GM19328 (cell line): ENCODE measurements around the gene KCNQ1.

ENCODE experiments used
- ATAC-seq: cut with Tn5 transposase; IDR thresholded peaks from one replicate; pipeline ENCODE4 v1.9.1; 2021; ENCODE audit warnings: mild to moderate bottlenecking, moderate library complexity; ENCODE audit not compliant: unreplicated experiment

Gene KCNQ1

DNA sequence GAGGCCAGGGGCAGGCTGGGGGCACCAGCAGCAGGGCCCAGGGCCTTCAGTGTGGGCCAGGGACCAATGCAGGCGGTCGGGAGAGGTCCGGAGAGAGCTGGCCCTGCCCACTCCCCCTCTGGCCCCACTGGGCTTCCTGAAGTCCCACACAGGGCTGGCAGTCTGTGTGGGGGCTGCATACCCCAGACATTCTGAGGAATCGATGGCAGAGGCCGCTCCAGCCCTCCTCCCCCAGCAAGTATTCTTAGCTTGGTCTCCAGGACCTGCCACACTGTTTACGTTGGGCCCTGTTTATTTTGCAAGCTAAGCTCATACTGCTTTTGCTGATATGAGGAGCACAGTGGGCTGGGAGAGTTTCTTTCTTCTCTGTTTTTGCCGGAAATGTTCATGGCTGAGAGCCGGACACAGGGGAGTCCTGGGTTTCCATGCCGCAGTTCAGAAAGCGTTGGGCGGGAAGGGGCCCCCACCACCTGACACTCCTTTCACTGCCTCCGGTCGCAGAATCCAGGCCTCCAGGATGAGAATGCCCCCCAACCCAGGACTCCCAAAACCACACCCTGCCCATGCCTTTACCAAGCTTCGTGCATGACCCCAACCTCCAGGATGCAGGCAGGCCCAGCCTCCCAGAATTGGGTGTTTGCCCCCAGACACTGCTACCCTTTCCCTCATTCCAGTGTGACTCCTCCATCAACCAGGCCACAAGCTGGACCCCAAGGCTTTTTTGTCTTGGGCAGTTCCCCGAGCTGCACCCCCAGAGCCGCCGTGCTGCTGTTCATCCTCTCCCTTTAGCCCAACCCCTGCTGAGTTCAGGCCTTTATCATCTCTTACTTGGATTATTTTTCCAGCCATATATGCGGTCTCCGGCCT is 336.8 kb downstream of the KCNQ1 start:
- no peak for ATAC-seq

- no peak for ATAC-seq
These were observed 338.0 kb downstream of the KCNQ1 start for GRCh38 chr11:2782769-2783168.

DNA sequence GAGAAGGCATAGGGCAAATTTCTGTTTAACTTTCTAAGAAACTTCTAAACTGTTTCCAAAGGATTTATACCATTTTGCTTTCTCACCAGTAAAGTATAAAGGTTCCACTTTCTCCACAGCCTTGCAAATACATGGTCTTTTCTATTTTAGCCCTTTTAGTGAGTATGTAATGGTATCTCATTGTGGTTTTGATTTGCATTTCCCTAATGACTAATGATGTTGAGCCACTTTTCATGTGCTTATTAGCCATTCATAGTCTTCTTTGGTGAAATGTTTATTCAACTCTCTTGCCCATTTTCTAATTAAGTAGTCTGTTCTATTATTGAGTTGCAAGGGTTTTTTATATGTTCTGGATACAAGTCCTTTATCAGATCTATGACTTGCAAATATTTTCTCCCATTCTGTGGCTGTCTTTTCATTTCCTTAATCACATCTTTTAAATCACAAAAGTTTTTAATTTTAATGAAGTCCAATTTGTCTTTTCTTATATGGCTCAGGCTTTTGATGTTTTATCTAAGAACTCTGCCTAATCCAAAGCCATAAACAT is 338.8 kb downstream of the KCNQ1 start:
- no peak for ATAC-seq

DNA sequence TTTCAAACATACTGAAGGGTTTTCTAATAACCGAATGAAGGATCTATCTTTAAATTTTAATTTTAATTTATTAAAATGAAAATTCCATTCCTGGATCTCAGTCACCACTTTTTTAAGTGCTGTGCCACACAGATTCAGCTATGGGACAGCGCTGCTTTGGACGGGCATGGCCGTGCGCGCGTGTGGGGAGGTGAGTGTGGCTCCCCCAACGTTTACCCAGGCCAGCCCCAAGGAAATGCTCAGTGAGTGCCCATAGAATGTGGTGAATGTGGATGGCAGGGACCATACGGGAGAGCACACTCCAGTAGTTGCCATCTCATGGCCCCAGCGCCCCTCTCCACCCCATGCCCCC is 343.0 kb downstream of the KCNQ1 start:
- ATAC-seq: no peak

DNA sequence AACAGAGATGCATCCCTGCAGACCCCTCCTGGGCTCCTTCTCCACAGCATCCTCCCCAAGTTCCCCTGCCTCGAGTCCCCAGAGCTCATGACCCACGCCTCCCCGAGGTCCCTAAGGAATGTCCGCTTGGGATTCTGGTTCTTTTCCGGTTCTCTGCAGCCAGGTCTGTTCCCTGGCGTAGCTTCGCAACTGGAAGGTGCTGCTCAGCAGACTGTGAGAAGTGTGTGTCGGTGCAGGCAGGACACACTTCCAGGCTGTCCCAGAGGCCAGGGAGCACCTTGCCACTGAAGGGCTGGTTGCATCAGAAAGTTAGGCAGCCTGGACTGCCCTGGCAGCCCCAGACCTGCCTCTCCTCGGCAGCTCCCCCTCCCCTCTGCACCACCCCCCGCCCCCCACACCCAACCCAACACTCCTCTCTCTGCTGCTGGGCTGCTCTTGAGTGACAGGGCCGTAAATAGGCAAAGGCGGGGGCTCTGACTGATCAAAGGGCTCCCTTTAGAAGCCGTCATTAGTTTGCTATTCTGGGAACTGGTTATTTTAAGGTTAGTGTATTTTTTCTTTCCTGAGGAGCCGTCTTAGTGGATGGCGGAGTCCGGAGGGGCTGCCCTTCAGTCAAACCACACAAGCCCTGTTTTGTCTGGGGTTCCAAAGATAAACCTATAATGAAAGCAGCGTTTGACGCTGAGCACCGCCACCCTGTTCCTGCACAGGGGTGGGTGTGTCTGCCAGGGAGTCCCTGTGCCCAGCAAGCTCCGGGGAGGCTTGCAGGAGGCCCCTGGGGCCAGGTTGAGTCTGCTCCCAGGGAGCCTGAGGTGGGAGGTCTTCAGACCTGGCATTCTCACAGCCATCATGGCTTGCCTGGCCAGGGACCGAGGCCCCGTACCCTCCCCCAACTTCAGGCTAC is 343.6 kb downstream of the KCNQ1 start:
- ATAC-seq: no peak

- ATAC-seq: no peak
These were observed 344.5 kb downstream of the KCNQ1 start for GRCh38 chr11:2789331-2789730.

- ATAC-seq: no peak
These were observed 345.2 kb downstream of the KCNQ1 start for GRCh38 chr11:2789791-2790567.

GRCh38 chr11:2790568-2790921 is 345.7 kb downstream of the KCNQ1 start:
- ATAC-seq: no peak

DNA sequence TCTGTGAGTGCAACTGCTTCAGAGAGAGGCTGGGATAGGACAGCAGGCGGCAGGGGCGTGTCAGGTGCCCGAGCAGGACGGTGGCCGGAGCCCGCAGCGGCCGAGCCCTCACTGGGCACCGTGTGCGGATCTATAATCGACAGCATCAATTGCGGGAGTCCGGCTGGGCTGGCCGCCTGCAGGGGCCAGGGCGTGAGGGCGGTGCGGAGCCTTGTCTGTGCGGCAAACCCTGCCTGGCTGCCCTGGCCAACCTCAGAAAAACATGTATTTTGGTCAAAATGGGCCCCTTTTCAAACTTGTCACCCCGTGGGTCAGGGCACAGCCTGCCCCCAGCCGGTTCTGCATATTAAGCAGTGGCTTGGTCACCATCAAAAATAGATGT is 346.3 kb downstream of the KCNQ1 start:
- ATAC-seq: no peak

GRCh38 chr11:2791521-2792380 is 346.9 kb downstream of the KCNQ1 start:
- ATAC-seq: no peak

DNA sequence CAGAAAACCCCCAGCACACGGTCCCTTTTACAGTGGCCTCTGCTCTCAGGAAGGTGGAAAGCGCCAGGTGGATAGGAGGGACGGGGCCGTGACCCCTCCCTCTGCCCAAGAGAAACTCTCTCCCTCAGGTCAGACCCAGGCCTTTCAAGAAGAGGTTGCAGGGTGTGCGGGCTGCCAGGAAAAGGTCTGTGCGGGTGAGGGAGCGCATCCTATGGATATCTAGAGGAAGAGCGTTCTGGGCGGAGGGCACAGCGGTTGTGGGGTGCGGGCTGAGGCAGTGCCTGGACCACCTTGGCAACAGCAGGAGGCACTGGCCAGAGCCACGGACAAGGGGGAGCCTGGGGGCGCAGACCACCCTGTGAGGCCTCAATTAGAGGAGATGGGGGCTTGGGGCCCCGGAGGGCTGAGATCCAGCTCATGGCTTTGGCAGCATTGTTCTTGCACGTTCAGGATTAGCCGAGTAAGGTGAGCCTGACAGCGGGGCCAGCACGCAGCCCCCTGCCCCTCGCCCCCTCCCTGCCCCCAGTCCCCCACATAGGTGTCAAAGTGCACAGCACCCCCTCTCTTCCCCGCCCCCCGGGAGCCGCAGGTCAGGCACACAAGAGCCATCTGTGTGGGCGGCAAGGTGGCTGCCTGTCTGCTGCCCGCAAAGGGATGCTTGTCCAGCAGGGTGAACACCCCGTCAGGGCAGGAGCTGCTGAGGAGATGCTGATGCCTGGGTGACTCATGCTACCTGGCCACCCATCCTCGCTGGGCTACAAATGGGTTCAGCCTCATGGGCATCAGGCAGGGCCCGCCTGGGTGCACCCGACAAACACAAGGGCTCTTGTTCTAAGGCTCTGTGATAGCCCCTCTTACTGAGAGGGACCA is 347.8 kb downstream of the KCNQ1 start:
- ATAC-seq: no peak

DNA sequence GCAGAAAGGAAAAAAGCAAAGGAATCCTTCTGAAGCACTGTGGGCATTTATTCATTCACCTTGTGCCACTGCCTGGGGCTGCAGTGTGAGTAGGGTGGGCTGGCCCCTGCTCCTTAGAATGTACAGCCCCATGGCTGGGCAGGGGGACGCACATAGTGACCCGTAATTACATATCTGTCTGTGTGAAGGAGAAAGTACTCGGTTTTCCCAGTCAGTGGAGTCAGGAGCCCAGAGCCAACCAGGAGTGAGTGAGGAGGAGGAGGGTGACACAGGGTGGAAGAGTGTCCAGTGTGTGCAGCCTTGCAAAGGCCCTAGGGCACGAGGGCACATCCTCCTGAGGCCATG is 348.9 kb downstream of the KCNQ1 start:
- ATAC-seq: no peak

DNA sequence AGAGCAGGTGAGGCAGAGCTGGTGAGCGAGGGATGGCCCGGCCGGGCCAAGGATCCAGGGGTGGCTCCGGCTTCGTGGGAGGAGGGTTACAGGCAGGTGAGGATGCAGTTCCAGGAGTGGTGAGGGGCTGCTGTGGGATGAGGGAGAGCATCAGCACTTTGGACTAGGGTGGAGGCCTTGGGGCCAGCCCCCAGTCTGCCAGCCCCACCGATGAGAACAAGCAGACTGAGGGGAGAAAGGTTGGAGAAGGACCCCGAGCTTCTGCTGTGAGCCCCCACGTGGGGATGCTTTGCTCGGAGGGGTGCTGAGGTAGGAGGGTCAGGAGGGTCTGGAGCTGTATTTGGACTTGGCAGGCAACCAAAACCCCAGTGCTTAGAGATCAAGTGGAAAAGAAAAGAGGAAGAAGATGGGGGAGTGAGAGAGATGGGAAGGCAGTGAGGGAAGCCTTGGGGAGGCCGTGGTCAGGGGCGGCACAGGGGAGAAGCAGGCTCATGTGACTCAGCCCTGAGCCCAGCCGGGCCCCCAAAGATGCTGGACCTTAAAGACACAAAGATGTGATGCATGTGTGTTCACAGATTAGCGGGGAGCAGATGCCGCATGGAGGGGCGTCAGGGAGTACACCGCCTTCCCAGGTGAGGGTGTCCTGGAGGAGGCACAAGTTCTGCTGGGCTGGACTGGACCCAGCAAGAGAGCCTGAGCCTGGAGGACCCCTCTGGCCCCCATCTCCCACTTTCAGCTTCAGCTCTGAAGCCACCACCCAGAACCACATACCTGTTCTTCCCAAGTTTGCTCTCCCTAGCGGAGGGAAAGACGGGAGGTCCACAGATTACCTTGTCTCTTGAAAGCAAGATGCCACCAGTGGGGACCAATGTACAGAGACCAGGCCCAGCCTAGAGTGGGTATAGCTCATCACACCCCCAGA is 349.5 kb downstream of the KCNQ1 start:
- ATAC-seq: no peak

GRCh38 chr11:2794968-2795322 is 350.1 kb downstream of the KCNQ1 start:
- ATAC-seq: no peak

DNA sequence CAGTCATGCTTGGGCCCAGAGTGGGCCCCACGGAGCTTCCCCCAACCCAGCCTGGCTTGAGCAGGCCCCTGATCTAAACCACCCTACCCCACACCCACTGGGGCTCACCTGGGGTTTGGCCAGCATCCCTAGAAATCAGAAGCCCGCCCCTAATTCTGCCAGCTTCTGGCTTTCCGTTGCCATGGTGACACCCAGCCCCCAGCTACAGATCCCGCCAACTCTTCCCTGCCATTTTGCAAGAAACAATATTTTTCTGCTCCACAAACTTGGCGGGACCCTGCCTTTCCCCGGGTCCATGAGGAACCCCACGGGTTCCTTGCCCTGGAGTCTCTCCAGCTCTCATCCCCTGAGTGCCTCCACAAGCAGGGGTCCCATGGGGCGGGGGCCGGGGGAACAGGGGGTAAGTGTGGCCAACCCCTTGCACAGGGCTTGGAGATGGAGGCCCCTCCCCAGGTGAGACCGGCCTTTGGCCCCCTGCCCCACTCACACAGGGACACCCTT is 350.7 kb downstream of the KCNQ1 start:
- ATAC-seq: no peak

DNA sequence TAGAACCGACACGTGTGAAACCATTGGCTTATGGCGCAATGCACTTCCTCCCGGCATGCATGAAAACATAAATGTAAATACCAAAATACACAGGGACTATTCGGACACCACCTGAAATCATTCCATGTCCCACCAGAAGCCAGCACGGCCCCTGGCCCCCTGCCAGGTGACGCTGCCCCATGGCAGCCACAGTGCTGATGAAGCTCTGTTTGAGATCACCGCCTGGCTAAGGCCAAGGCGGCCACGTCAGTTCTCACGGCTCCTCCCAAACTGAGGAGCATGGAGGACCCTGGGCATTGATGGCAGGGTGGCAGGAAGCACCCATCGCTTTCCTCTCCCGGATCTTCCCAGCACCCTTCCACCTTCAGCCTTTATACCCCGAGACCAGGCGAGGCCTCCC is 351.3 kb downstream of the KCNQ1 start:
- no peak for ATAC-seq

DNA sequence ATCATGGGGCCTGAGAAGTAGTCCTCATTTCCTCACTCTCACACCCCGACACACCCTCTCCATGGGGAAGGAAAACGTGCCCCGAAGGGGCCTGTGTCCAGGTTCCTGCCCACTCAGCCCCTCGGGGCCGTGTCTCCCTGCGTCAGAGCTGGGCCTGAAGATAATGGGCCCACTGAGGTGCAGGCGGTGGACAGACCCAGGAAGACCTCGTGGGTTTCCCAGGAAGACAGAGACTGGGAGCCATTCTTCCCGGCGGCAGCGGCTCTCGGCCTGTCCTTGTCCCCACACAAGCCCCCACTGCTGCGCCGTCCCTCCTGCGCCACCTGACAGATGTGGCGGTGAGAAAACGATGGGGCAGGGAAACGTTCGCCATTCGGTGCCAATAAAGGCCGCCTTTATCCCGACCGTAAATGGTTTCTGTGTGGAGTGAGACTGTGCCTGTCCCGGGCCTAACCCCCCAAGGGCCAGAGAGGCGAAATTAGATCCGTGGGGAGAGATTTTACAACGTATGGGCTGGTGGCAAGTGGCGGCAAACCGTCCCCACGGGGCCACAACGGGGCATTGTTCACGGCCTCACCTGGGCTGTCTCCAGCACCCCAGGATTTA is 351.8 kb downstream of the KCNQ1 start:
- ATAC-seq: no peak
